ENCODE data around the gene GRK4.
A peak's percentile ranks its signal among the peaks of the same experiment; 100 is the strongest.

Gene GRK4

GRCh38 chr4:2961421-2961810 lies 2.0 kb upstream of the GRK4 start:
- DNase-seq (ENCODE audit: low spot score): no peak
- Histone ChIP-seq H3K4me3 (peak overlapping the region; percentile 96), H3K27ac (no peak overlapping the region)
- TF ChIP-seq, protein P1, sequence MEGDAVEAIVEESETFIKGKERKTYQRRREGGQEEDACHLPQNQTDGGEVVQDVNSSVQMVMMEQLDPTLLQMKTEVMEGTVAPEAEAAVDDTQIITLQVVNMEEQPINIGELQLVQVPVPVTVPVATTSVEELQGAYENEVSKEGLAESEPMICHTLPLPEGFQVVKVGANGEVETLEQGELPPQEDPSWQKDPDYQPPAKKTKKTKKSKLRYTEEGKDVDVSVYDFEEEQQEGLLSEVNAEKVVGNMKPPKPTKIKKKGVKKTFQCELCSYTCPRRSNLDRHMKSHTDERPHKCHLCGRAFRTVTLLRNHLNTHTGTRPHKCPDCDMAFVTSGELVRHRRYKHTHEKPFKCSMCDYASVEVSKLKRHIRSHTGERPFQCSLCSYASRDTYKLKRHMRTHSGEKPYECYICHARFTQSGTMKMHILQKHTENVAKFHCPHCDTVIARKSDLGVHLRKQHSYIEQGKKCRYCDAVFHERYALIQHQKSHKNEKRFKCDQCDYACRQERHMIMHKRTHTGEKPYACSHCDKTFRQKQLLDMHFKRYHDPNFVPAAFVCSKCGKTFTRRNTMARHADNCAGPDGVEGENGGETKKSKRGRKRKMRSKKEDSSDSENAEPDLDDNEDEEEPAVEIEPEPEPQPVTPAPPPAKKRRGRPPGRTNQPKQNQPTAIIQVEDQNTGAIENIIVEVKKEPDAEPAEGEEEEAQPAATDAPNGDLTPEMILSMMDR (IDR thresholded peaks at IDR 0.05): no peak

GRCh38 chr4:2961811-2962441 lies 1.4 kb upstream of the GRK4 start:
- TF ChIP-seq, protein P1 (IDR thresholded peaks at IDR 0.05): no peak
- DNase-seq (ENCODE audit: low spot score): no peak
- Histone ChIP-seq H3K4me3 (peak overlapping the region; percentile 96), H3K27ac (no peak overlapping the region)

- no peak for DNase-seq (ENCODE audit: low spot score)
- Histone ChIP-seq H3K4me3 (peak overlapping the region; percentile 96), H3K27ac (peak overlapping the region; percentile 82 to 85)
- TF ChIP-seq, protein P1 (IDR thresholded peaks at IDR 0.05): no peak
Observed at GRCh38 chr4:2962614-2963174, 677 bp upstream of the GRK4 start.

DNA sequence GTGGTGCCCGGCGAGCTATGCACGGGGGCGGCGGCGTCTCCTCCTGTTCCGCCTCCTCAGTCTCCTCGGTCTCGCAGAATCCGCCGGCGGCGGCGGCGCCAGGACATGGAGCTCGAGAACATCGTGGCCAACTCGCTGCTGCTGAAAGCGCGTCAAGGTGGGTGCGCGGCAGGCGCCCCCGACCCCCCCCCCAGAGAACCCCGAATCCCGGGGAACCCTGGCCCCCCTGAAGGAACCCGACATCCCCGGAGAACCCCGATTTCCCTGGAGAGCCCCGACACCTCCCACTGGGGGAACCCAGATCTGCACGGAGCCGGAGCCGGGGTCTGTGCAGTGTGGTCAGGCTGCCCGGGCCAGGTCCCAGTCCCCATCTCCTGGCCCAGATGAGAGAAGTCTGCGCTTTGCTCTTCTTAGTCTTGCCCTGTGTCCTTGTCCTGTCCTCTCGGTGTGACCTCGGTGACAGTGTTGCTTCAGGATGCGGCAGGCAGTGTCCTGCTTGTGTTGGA lies 648 bp downstream of the GRK4 start:
- Histone ChIP-seq H3K4me3 (peak overlapping the region; percentile 96), H3K27ac (peak overlapping the region; percentile 82 to 85)
- TF ChIP-seq, protein P1 (IDR thresholded peaks at IDR 0.05): no peak
- DNase-seq (ENCODE audit: low spot score): no peak

DNA sequence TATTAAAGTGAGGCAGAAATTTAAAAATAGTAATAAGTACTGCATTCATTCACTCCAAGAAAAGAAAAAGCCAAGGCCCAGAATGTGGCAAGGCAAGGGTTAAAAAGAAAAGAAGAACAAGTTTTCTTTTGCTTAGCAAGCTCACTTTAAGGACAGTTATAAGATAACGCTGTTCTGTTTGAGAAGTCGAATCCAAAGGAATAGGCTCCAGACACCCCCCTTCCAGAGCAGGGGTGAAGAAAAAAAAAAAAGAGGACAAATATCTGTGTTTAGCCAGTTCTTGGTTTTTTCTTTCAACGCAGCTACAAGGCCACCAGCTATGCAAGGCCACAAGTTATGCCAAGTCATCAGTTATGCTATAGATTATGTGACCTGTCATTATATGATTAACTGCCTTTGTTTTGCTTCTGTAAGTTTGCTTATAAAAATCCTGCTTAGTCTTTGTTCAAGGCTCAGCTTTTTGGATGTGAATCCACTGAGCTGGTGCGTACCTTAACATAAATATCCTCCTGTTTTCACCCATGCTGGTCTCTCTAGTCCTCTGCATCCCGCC lies 1.4 kb downstream of the GRK4 start:
- H3K27ac ChIP-seq: no peak overlapping the region
- peak overlapping the region; percentile 96 for H3K4me3 ChIP-seq
- no peak for DNase-seq (ENCODE audit: low spot score)
- TF ChIP-seq, protein P1 (IDR thresholded peaks at IDR 0.05): no peak

DNA sequence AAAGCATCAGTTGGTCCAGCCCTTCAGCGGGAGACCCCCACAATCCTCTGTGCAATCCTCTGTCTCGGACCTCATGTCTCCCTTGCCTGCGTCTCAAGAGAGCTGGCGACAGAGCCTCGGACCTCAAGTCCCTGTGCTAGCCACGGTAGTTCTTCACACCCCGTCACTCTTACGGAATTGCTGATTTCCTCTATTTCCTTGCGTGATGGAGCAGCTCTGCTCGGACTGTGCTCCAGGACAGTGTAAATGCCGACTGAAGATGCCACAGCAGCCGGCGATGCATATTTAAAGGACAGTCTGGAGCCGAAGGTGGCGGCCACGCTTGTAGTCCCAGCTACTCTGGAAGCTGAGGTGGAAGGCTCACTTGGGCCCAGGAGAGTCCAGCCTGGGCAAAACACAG lies 1.9 kb downstream of the GRK4 start:
- TF ChIP-seq, protein P1 (IDR thresholded peaks at IDR 0.05): no peak
- Histone ChIP-seq H3K4me3 (no peak overlapping the region), H3K27ac (no peak overlapping the region)
- no peak for DNase-seq (ENCODE audit: low spot score)

GRCh38 chr4:2968381-2968780 lies 5.0 kb downstream of the GRK4 start:
- Histone ChIP-seq H3K27ac (no peak overlapping the region), H3K4me3 (no peak overlapping the region)
- TF ChIP-seq, protein P1 (IDR thresholded peaks at IDR 0.05): no peak
- DNase-seq (ENCODE audit: low spot score): no peak
